GM21528 (cell line): ENCODE measurements around the gene TRAK1.

ENCODE experiments used
- ATAC-seq: cut with Tn5 transposase; IDR thresholded peaks from one replicate; pipeline ENCODE4 v1.9.1; 2021; ENCODE audit warnings: mild to moderate bottlenecking, moderate library complexity; ENCODE audit not compliant: unreplicated experiment, low FRiP score

The TRAK1 gene

DNA sequence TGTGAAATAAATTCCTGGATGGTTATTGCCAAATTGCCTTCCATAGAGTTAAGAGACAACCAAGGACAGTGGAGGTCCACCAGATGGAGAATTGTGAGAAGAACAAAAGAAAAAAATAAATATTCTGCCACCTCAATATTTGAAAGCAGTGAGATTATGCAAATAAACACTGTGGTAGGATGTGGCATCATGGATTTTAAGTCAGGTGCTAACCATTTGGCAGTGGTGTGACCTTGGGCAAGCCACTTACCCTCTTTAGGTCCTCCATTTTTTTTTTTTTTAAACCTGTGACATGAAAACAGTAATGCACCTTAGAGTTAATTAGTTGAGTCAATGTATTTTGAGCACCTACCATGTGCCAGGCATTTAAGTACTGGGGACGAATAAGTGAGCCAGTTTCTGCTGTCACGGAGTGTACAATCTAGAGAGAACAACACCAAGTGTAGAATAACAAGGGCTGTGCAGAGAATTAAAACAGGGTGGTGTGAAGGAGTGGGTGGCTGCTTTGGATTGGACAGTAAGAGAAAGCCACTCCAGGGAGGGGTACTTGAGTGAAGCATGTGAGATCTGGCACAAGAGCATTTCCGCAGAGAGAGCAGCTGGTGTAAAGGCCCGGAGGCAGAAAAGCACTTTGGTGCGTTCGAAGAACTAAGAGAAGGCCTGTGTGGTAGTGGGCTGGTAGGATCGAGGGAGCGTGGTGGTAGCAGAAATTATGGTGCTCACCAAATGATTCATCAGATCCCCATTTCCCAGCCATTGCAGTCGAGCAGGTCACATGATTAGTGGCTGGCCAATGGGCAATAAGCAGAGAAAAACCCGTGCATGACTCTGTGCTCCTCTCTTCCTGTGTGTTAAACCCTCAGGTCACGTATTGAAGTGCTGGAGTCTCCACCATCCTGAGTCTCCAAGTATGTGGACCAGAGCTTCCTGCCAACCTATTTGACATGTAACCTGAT, 135.6 kb downstream of the TRAK1 start:
- no peak for ATAC-seq

DNA sequence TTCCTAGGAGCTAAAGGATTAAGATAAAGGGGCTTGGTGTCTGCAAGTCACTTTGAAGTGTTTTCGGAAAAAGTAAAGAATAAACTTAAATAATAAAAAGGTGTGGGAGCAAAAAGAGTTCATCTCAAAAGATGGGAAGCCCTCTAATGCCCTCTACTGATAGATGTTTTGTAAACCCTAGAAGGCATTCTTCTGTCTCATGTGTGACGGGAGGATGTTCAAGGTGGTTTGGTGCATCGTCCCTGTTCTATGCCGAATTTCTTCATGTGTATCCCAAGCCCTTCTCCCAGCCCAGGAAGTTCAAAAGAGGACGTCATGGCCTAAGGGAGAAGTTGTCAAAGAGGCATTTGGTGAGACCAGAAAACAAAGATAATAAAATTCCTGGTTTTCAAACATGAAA, 137.6 kb downstream of the TRAK1 start:
- no peak for ATAC-seq

DNA sequence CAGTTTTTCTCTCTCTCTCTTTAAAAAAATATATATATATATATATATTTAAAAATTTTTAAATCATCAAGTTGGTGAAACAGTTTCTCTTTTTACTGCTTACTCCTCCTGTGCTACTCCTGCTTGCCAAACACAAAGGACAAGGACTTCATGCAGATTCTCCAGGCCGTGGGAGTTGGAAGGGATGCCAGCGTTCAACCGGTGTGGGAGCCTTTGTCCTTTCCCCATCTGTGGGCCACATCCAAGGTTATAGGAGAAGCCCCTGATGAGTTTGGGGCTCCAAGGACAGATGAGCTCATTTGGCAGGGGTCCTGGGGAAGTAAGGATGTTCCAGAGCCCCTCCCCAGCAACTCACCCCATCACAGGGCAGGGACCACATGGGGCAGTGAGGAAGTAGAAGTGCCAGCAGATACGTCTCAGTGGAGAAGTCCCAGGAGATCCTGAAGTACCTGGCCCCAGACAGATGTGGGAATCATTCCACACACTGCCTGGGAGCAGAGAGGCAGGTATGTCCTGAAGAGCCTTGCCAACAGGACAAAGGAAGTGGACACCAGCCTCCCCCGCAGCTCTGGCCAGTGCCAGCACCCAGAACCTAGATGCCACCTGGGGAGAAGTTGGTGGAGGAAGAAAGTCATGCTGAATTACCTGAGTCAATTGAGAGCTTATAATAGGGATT, 138.2 kb downstream of the TRAK1 start:
- no peak for ATAC-seq

DNA sequence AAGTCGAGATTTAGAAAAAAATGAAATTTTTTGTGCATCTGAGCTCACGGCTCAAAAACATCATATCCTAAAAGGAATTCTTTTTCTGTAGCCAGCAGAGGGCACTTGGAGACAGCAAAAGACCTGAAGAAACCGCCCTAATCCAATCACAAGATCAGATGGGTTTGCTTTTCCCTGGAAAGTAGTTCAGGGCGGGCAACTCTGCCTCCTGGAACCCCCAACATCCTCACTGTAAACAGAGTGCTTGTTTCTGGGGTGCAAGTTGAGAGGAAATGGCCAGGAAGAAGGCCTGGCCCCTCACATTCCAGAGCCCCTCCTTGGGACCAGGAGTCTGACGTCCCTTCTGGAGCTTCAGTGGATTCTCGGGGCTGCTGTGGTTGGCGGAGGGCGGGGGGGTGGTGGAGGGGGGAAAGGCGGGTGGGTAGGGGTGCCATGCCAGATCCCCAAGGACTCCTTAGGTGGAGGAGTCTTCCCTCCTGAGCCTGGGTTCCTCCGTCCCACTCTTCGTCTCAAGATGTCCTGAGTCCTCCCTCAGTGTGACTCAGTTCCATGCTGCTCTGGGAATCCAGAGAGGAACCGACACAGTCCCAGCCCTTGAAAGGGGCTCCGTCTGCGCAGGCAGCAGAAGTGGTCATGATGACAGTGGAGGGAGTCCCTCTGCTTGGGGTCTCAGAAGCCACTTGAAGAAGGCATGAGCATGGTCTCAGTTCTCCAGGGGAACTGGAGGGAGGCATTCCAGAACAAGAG, 139.0 kb downstream of the TRAK1 start:
- ATAC-seq, result no peak

DNA sequence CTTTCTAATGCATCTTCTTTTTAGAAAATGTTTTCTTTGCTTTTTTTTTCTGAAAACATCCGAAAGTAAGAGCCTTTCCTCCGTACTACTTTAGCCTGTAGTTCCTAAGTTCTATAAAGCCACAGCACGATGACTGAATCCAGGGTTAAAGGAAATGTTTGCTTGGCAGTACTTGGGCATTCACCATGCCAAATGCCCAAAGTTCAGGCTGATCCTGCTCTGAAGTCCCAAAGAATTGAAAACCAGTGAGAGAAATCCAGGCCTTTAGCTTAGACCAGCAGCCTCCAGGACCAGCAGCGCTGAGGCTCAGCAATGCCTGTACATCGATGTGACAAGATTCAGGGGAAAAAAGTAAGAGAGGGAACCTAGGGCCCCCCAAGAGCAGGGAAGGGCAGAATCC, 139.7 kb downstream of the TRAK1 start:
- ATAC-seq, result no peak

DNA sequence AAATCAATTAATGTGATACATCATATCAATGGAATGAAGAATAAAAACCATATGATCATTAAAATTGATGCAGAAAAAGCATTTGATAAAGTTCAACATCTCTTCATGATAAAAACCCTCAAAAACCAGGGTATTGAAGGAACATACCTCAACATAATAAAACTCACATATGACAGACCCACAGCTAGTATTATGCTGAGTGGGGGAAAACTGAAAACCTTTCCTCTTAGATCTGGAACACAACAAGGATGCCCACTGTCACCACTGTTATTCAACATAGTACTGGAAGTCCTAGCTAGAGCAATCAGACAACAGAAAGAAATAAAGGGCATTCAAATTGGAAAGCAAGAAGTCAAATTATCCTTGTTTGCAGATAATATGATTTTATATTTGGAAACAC, 144.4 kb downstream of the TRAK1 start:
- no peak for ATAC-seq

DNA sequence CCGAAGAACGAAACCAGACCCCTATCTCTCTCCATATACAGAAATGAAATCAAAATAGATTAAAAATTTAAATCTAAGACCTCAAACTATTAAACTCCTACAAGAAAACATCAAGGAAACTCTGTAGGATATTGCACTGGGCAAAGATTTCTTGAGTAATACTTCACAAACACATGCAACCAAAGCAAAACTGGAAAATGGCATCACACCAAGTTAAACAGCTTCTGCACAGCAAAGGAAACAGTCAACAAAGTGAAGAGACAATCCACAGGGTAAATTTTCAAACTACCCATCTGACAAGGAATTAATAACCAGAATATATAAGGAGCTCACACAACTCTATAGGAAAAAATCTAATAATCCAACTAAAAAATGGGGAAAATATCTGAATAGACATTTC, 145.5 kb downstream of the TRAK1 start:
- ATAC-seq, result no peak

DNA sequence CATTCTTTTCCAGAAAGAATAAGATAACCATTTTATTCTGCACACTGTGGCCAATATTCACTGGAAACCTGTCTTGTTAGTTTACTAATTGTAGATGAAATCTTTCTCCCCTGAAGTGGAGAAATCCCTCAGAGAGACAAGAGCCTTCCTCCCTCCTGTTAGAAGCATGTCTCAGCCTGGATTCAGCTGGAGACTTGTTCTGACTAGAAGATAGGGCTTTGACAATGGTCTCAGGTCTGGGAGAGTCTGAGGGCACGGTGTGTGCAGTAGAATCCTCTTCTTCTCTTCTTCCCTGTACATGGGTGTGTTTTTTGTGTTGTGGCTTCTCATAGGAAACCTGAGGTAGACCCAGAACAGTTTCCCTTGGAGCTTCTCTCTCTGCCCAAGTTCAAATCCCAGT, 154.9 kb downstream of the TRAK1 start:
- ATAC-seq, result no peak

DNA sequence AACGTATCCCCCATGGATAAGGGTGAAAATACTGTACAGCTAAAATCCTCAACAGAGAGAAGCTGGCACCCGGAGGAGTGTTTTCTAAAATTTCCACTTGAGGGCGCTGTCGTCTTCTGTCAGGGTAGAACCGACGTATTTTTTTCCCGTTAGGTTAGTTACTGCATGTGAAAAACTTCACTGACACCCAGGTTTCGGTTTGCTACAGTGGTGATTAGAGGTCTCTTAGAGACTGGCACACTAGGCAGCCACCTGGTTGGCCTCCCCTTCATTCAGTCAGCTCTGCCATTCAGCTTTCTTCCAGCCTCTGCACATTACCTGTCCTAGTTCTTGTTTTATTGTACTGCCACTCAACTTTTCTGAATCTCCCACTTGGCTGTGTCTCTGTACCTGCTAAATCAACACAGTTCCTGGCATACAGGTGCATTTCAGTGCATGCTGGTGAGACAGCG, 156.4 kb downstream of the TRAK1 start:
- ATAC-seq, result no peak

DNA sequence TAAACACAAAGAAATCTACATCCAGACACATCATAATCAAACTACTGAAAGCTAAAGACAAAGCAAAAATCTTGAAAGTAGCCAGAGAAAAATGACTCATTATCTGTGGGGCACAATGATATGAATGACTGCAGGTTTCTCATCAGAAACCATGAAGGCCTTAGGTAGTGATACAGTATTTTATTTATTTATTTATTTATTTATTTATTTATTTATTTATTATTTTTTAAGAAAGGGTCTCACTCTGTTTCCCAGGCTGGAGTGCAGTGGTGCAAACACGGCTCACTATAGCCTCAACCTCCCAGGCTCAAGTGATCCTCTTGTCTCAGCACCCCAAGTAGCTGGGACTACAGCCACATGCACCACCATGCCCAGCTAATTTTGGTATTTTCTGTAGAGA, 159.6 kb downstream of the TRAK1 start:
- no peak for ATAC-seq

DNA sequence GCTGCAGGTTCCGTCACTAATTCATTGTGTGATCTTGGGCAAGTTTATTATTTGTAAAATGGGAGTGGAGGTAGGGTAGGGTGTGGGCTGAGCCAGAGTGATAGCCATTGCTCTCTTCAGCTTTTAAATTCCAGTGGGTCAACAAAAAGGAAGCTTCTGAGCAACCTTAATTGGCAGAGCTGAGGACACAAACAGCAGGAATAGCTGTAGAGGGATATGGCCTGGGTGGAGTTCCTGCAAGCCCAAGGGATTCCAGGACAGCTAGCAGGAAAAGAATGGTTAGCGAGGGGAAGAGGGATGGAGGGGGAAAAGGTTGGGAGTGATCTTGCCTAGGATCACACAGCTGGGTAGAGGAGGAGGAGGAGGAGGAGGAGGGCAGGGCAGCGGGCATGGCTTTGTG, 163.4 kb downstream of the TRAK1 start:
- no peak for ATAC-seq

DNA sequence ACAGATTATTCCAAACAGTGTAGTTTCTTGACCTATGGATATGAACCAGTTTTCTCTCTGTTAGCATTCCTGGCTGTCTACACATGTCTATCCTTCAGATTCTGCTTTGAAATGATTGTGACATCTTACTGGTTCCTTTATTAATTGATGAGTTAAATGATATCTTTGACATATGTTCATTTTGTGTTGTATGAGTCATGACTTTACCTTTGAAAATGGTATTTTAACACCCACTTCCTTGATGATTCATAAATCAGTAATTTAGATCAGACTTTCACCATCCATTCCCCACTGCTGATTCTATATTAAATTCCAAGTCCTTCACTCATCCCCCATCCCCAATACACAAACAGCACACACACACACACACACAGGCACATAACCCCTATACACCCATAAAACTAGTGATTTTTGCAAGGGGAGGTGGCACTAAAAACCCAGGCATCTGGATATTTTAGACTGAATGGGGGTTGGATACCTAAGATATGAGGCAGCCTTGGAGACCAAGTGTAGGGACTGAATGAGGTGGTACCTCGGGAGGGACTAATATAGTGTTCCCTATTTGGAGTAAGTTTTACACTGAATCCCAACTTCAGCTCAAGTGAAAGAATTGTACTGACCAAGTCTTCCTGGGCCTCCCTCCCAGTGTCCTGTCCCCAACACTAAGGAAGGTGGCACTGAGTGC, 165.1 kb downstream of the TRAK1 start:
- no peak for ATAC-seq

DNA sequence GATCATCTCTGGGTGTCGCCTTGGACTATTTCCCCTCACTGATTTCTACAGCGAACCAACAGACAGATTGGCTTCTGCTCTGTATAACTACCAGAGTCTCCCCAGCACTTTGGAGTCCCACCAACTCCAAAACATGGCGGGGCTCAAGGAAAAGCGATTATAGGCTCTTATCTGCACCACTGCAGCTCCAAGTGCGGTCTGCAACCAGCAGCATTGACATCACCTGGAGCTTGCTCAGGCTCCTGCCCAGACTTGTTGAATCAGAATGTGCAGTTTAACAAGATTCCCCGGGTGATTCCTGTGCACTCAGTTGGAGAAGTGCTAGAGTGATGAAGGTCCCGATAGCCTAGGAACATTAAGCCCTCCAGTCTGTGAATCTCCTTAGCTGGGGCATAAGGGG, 165.8 kb downstream of the TRAK1 start:
- ATAC-seq, result no peak

DNA sequence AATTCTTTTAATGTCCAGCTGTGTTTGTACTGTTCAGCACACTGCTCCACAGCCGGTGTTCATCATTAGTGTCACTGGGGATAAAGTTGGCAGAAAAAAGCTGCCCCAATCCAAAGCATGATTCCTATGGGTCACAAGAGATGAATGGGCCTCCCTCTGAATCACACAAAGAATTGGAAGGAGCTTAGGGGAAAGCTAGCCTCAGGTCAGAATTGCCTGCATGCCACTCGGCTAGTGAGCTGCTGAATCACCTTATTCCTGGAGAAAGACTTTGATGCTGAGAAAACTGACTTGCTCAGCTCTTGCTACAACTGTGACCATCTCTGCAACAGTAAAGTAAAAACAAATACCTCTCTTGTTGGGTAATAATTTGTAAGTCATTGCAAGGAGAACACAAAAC, 171.4 kb downstream of the TRAK1 start:
- no peak for ATAC-seq

DNA sequence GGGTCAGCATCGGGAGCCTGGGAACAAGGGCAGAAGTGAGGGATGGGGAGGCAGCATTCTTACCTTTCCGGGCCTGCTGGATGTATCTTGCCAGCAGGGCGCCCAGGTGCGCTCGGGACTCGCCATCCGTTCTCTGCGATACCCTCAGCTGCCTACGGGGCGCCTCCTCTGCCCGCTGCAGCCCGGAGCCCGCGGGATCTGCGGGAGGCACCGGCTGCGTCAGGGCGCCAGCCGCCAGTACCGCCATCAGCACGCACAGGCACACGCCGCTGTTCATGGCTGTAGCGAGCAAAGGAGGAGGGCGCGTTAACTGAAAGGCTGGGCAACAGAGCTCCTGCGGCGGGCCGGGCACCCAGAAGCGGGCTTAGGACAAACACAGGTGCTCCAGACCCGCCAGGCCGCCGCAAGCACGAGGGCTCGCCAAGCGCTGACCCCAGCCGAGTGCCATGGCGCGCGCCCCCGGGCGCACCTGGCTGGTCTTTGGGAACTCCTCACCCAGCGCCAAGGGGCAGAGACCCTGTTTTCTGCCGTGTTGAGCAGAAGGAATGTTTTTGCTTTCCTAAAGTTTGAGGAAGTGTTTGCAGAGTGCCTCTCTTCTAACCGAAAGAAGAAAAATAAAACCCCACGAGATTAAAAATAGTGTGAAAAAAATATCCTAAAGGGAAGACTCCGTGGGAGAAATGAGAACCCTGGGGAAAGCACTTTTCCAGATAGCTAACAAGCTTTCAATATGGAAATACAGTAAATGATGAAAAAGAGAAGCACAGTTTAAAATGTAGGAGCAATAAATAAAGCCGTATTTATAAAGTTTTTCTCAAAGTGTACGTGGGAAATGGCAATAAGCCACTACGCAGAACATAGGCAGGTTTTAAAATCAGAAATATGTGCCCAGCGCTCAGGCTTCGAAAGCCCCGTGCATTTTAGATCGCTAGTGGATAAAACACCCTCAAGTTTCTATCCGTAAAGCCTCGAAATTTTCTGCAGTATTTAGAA, 172.5 kb downstream of the TRAK1 start:
- ATAC-seq, result no peak

DNA sequence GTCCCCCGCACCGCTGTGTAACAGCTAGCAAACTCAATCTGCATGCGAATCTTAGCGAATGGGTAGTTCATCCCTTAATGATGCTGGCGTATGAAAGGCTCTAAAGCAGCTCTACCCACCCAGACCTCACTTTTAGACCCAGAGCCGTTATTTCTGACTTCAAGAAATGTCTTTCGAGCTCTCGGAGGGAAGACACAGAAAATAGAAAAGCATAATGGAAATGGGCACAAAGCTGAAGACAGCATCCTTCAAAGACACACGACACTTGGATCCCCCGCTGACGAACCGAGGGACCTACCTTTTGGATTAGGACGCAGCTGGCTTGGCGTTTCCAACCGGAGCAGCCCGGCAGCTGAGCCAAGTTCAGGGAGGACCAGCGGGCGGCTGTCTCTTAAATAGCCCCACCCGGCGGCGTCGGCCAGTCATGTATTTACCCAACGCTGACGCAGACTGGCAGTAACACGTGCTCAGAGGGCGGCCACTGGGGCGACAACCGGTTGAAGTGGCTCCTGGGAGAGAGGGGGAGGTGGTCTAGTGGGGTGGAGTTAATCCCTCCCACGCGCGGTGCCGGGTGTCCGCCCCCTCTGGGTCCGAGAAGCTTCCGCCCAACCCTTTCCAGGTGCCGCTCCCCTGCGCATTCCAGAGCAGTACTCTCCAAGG, 173.4 kb downstream of the TRAK1 start:
- no peak for ATAC-seq

DNA sequence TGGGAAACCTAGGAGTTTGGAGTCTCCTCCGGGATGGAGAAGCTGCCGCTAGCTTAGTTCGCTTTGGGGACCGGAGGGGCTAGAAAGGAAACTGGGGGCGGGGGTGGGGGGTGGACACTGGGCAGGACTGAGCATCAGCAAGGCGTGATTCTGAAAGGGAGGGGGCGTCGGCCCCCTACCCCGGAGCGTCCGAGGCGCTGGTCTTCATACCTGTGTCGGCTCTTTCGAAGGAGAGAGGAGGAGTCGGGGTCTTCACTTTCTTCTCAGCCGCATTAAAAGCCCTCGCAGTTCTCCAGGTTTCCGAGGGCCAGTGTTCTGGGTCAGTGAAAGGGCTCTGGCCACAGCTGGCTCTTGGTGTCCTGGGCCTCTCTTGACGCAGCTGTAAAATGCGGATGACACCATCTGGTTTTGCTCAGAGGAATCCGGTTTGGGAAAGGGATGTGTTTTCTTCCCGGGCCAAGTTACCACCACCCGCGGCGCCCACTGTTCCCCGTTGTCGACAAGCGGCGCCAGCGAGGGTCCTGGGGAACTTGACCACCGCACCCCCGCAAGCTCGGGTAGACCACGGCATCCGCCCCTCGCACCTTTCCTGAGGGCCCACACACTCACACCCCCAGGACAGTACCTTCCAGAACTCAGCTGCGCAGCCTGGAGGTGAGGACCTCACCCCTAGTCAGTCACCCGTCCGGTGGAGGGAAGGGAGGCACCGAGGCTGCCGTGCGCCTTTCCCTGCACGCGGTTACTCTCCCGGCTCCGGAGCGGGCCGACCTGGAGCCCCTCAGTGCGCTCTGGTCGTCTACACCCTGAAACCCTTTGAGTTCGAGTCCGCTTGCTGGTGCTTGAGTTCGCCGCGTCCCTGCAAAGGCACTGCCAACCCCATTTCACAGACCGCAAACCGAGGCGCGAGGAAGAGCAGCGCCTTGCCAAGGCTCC, 174.2 kb downstream of the TRAK1 start:
- ATAC-seq, result no peak

DNA sequence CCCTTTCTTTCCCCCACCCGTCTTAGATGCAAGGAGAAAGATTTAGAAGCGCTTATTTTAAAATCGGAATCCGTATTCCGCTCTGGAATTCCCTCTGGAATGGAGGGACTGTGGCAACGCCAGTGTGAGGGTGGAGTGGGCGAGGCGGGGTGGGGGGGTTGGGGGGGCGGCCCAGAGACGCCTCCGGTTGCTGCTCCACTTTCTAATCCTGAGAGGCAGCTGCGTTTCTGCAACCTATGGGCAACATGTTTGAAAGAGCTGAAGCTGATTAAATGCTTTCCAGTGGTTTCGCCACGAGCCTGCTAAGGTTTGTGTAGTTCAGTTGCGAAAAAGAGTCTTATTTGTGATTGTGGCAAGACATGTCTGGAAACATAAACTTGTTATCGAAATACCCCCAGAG, 174.9 kb downstream of the TRAK1 start, which contains the start of gene CCK:
TSS of gene CCK (minus strand) at position 101 of the 400 bp plus-strand sequence. CDS start 2,555 bp downstream, outside the sequence.
- ATAC-seq, result no peak
